Ovary (tissue), 3 donors: Measurements from ENCODE around the gene IPO9.
"Not testable (repeated sequence)": the region's sequence is repeated elsewhere in the genome, so short reads cannot be mapped to it uniquely, and the experiment has no call there.

ENCODE experiments used
- CTCF ChIP-seq, 3 donors: fragments of 450-650 bp in 2 of 3; fragments of 200-600 bp in 1 of 3; IDR thresholded peaks; one replicate each; pipeline versions ENCODE4 v1.5.1 to v1.8.0; 2016 to 2022; ENCODE audit warnings: antibody characterized with exemption in 3 of 3, mild to moderate bottlenecking in 1 of 3
- POLR2A ChIP-seq: fragments of 450-650 bp; IDR thresholded peaks from one replicate; pipeline ENCODE4 v1.6.1; 2017; ENCODE audit warnings: antibody characterized with exemption, mild to moderate bottlenecking, moderate library complexity
- donor health status: DM: no; HTN: no; CAD: no.

GRCh38 chr1:201901036-201901435 lies 72.1 kb downstream of the IPO9 start:
- TF ChIP-seq POLR2A; CTCF (IDR thresholded peaks at IDR 0.05): not testable (repeated sequence)
